ENCODE measurements around the gene USE1. TPM values are rescaled to one million over a fixed set of nuclear protein-coding genes. Genes with fewer than 3 reads are reported as not detected.

Gene USE1
- total RNA-seq, 1 experiment from 2014 or later, result 32.5 TPM

DNA sequence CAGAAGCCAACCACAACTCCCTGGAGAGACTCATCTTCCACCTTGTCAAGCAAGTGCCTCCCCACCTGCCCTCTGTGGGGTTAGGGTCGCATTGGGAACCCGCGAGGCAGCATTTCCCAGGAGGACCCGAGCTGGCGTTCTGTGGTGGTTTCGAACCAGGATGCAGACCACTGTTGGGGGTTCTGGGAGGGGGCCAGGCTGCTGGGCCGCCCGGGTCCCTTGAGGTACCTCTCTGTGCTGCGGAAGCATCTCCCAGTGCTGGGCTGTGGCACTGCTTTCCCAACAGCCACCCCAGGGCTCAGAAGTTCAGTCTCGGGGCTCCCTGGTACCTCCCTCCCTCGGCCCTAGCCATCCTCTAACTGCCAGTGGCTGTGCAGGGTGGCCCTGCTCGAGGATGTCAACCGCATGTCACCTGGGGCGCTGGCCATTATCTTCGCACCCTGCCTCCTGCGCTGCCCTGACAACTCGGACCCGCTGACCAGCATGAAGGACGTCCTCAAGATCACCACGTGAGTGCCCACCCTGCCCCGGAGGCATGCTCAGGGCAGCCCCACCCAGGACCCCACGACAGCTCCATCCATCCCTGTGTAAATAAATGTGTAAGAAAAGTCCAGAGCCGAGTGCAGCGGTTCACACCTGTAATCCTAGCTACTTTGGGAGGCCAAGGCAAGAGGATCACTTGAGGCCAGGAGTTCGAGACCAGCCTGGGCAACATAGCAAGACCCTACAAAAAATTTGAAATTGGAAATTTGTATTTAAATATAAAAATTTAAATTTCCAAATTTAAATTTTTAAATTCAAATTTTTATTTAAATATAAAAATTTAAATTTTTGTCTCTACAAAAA, 8.2 kb upstream of the USE1 start:
- no peak overlapping the region for H3K9ac ChIP-seq (ENCODE audit: low read length)
- no peaks in the 10 kb centered on the region for H3K9me2 ChIP-seq (replicated peaks; ENCODE audit: low read length)
- ATAC-seq (no peak), DNase-seq (no peak)
- no peak overlapping the region for H2AFZ ChIP-seq (ENCODE audit: low read length)
- peaks cover 15% of the 10 kb centered on the region for H3K36me3 ChIP-seq (ENCODE audit: low read depth, low read length)
- no peak overlapping the region for H3K27ac ChIP-seq (ENCODE audit: low read length)
- H4K20me1 ChIP-seq (ENCODE audit: low read length), result no peaks in the 10 kb centered on the region
- intact Hi-C loops (cut with micrococcal nuclease), result no loop called here
- POLR2A ChIA-PET (ENCODE audit: unreplicated experiment), result no interaction called here
- CTCF ChIA-PET, result no interaction called here
- TF ChIP-seq EZH2 (IDR thresholded peaks at IDR 0.05; ENCODE audit: low read length, unreplicated experiment) (no peak), EZH2phosphoT487 (IDR thresholded peaks at IDR 0.05; ENCODE audit: borderline replicate concordance, low read length) (no peak)
- TF ChIP-seq, protein P1, sequence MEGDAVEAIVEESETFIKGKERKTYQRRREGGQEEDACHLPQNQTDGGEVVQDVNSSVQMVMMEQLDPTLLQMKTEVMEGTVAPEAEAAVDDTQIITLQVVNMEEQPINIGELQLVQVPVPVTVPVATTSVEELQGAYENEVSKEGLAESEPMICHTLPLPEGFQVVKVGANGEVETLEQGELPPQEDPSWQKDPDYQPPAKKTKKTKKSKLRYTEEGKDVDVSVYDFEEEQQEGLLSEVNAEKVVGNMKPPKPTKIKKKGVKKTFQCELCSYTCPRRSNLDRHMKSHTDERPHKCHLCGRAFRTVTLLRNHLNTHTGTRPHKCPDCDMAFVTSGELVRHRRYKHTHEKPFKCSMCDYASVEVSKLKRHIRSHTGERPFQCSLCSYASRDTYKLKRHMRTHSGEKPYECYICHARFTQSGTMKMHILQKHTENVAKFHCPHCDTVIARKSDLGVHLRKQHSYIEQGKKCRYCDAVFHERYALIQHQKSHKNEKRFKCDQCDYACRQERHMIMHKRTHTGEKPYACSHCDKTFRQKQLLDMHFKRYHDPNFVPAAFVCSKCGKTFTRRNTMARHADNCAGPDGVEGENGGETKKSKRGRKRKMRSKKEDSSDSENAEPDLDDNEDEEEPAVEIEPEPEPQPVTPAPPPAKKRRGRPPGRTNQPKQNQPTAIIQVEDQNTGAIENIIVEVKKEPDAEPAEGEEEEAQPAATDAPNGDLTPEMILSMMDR (conservative IDR thresholded peaks at IDR 0.05; ENCODE audit: low read depth, low read length), result no peak
- H3K27me3 ChIP-seq (ENCODE audit: low read length), result no peaks in the 10 kb centered on the region
- no peak overlapping the region for H3K4me3 ChIP-seq (ENCODE audit: low read length)
- H3F3A ChIP-seq (ENCODE audit: low read length, unreplicated experiment), result peaks cover 7% of the 10 kb centered on the region
- no peaks in the 10 kb centered on the region for H3K79me2 ChIP-seq (ENCODE audit: low read length)
- BruUV-seq (replicated peaks), result no TSS peak
- no peak overlapping the region for H3K4me2 ChIP-seq (ENCODE audit: low read length)
- 0 out of 2 replicates have a peak, but pooled peaks cover 6% of the 10 kb centered on the region for H3K4me1 ChIP-seq (ENCODE audit: insufficient read depth, low read length)
- no peaks in the 10 kb centered on the region for H3K9me3 ChIP-seq (ENCODE audit: low read length)

DNA sequence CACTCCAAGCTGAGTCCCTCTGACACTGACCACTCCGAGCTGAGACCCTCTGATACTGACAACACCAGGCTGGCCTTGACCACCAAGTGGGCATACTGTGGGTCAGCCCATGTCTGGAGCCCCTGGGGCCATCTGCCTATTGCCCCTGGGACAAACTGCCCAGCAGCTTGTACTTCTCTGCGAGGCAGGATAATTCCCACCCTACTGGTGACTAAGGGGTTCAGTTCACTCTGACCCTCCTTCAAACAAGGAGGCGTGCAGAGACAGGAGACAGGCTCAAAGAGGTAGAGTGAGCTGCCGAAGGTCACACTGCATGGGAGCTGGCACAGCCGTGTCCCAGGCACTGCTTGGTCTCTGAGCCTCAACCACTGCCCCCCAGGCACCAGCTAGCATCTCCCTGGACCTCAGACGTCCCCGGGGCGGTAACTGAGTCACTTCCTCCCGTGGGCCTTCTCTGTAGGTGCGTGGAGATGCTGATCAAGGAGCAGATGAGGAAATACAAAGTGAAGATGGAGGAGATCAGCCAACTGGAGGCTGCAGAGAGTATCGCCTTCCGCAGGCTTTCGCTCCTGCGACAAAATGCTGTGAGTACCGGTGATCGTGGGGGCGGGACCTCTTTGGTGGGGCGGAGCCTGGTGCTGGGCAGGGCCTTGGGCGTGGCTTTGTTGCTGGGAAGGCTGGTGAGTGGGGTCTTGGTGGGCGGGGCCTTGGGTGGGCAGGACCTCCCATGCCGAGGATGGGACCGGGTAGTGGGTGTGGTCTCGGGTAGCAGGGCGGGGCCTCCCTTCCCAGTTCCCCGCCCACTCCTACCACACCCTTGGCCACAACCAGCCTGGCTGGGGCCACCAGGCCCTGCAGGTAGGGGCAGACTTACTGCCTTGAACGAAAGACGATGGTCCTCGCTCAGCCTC, 5.8 kb upstream of the USE1 start:
- H4K20me1 ChIP-seq (ENCODE audit: low read length), result no peaks in the 10 kb centered on the region
- H3K9ac ChIP-seq (ENCODE audit: low read length), result no peak overlapping the region
- peaks cover 15% of the 10 kb centered on the region for H3K36me3 ChIP-seq (ENCODE audit: low read depth, low read length)
- no peak overlapping the region for H3K27ac ChIP-seq (ENCODE audit: low read length)
- H3K27me3 ChIP-seq (ENCODE audit: low read length), result no peaks in the 10 kb centered on the region
- no peaks in the 10 kb centered on the region for H3K9me3 ChIP-seq (ENCODE audit: low read length)
- ATAC-seq (peak; percentile 38; the same call in 1 of the 2 replicates), DNase-seq (peak; percentile 39)
- no peak overlapping the region for H3K4me2 ChIP-seq (ENCODE audit: low read length)
- H3K79me2 ChIP-seq (ENCODE audit: low read length), result no peaks in the 10 kb centered on the region
- POLR2A ChIA-PET (ENCODE audit: unreplicated experiment), result no interaction called here
- H2AFZ ChIP-seq (ENCODE audit: low read length), result no peak overlapping the region
- BruUV-seq (replicated peaks), result no TSS peak
- peaks cover 7% of the 10 kb centered on the region for H3F3A ChIP-seq (ENCODE audit: low read length, unreplicated experiment)
- H3K4me3 ChIP-seq (ENCODE audit: low read length), result no peak overlapping the region
- intact Hi-C loops (cut with micrococcal nuclease), result no loop called here
- TF ChIP-seq EZH2phosphoT487 (IDR thresholded peaks at IDR 0.05; ENCODE audit: borderline replicate concordance, low read length) (no peak), EZH2 (IDR thresholded peaks at IDR 0.05; ENCODE audit: low read length, unreplicated experiment) (no peak)
- TF ChIP-seq, protein P1 (conservative IDR thresholded peaks at IDR 0.05; ENCODE audit: low read depth, low read length), result no peak
- CTCF ChIA-PET, result no interaction called here
- no peaks in the 10 kb centered on the region for H3K9me2 ChIP-seq (replicated peaks; ENCODE audit: low read length)
- H3K4me1 ChIP-seq (ENCODE audit: insufficient read depth, low read length), result peaks cover 7% of the 10 kb centered on the region

All from PC-3 (cell line).